ENCODE measurements around the gene PCDHGA5. TPM values are rescaled to one million over a fixed set of nuclear protein-coding genes. Genes with fewer than 3 reads are reported as not detected.

PCDHGA5 gene
- total RNA-seq, 1 experiment from 2014 or later, result 1.3 TPM

DNA sequence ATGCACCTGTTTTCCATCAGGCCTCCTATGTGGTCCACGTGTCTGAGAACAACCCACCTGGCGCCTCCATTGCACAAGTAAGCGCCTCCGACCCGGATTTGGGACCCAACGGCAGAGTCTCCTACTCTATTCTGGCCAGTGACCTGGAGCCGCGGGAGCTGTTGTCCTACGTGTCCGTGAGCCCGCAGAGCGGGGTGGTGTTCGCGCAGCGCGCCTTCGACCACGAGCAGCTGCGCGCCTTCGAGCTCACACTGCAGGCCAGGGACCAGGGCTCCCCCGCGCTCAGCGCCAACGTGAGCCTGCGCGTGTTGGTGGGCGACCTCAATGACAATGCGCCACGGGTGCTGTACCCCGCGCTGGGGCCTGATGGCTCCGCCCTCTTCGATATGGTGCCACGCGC is 12.4 kb upstream of the PCDHGA5 start:
- Histone ChIP-seq H3K9ac (ENCODE audit: extremely low read depth, insufficient read length, low read length) (no peak overlapping the region), H3K4ac (ENCODE audit: low read depth, low read length) (no peak overlapping the region), H3K27ac (ENCODE audit: insufficient read length, low read depth, low read length) (no peak overlapping the region), H3K23ac (ENCODE audit: insufficient read length, low read depth, low read length) (no peak overlapping the region), H3K4me2 (ENCODE audit: insufficient read depth, insufficient read length, low read length) (no peak overlapping the region), H2AFZ (ENCODE audit: low read length) (no peak overlapping the region), H3K18ac (ENCODE audit: insufficient read length, low read depth, low read length) (no peak overlapping the region), H2BK15ac (ENCODE audit: low read depth, low read length) (no peak overlapping the region), H2BK12ac (ENCODE audit: insufficient read length, low read depth, low read length) (no peak overlapping the region), H3T11ph (ENCODE audit: low read length) (no peak overlapping the region), H4K8ac (replicated peaks; ENCODE audit: insufficient read length, low read depth, low read length) (no peak overlapping the region), H4K5ac (ENCODE audit: insufficient read length, low read depth, low read length) (no peak overlapping the region), H3K79me2 (ENCODE audit: insufficient read depth, low read length) (no peaks in the 10 kb centered on the region), H3K56ac (ENCODE audit: insufficient read length, low read depth, low read length) (no peak overlapping the region), H3K79me1 (ENCODE audit: insufficient read depth, low read depth, low read length, poor library complexity, severe bottlenecking) (no peaks in the 10 kb centered on the region), H3K14ac (ENCODE audit: insufficient read depth, low read length) (no peak overlapping the region), H4K91ac (ENCODE audit: insufficient read length, low read depth, low read length) (no peak overlapping the region), H3K27me3 (ENCODE audit: insufficient read depth, low read length) (no peaks in the 10 kb centered on the region), H2BK20ac (ENCODE audit: low read depth, low read length, poor library complexity, severe bottlenecking) (no peak overlapping the region), H3K4me1 (ENCODE audit: insufficient read depth, low read length) (no peaks in the 10 kb centered on the region), H3K9me3 (ENCODE audit: control insufficient read depth, low read depth, low read length) (peaks cover 30% of the 10 kb centered on the region), H4K20me1 (ENCODE audit: control insufficient read depth, insufficient read depth, insufficient read length) (no peaks in the 10 kb centered on the region), H2BK5ac (ENCODE audit: insufficient read length, low read length) (no peak overlapping the region), H2BK120ac (ENCODE audit: low read depth, low read length, poor library complexity, severe bottlenecking) (no peak overlapping the region), H3K23me2 (ENCODE audit: insufficient read length, low read depth, low read length, poor library complexity, severe bottlenecking) (peaks cover 4% of the 10 kb centered on the region), H2AK5ac (ENCODE audit: insufficient read length, low read length) (no peak overlapping the region)
- no CpG with 5 or more reads among the region's 36 CpGs for WGBS (ENCODE audit: extremely low coverage, insufficient read length, low lambda C conversion rate)
- H3K36me3 Mint-ChIP-seq (ENCODE audit: insufficient read depth in 1 of 3, low read depth in 3 of 3), result peaks cover 16 to 64% (median 43%) of the 10 kb centered on the region in 3 experiments
- H3K9me3 Mint-ChIP-seq, result peaks cover 57 to 62% of the 10 kb centered on the region in 2 experiments
- TF ChIP-seq, protein P1, sequence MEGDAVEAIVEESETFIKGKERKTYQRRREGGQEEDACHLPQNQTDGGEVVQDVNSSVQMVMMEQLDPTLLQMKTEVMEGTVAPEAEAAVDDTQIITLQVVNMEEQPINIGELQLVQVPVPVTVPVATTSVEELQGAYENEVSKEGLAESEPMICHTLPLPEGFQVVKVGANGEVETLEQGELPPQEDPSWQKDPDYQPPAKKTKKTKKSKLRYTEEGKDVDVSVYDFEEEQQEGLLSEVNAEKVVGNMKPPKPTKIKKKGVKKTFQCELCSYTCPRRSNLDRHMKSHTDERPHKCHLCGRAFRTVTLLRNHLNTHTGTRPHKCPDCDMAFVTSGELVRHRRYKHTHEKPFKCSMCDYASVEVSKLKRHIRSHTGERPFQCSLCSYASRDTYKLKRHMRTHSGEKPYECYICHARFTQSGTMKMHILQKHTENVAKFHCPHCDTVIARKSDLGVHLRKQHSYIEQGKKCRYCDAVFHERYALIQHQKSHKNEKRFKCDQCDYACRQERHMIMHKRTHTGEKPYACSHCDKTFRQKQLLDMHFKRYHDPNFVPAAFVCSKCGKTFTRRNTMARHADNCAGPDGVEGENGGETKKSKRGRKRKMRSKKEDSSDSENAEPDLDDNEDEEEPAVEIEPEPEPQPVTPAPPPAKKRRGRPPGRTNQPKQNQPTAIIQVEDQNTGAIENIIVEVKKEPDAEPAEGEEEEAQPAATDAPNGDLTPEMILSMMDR (conservative IDR thresholded peaks at IDR 0.05), result no peak
- H3K4me3 Mint-ChIP-seq, result no peak overlapping the region
- H3K27me3 Mint-ChIP-seq (ENCODE audit: low read depth), result peaks cover 2% of the 10 kb centered on the region
- DNase-seq, result no peak
- H3K4me1 Mint-ChIP-seq, result peaks cover 6% of the 10 kb centered on the region in 2 experiments
- H3K27ac Mint-ChIP-seq, result no peak overlapping the region
